ENCODE measurements around the gene TPD52L2.

Gene TPD52L2

DNA sequence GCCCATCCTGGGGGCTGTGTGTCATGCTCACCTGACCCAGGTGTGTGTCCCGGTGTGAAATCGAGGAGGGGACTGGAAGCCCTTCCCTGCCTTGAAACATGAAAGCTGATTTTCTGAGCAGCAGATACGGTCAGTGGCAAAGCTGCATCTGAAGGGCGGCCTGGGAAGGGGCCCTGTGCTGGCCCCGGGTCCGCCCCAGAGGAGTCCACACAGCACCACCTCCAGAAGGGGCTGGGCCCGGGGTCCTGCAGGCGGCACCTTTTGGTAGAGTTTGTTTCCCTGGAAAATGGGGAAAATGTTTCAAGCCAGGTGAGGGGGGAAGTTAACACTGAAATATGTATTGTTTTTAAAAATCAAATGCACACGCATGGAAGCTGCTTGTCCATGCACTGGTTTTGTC is 70.4 kb downstream of the TPD52L2 start:
- no peak overlapping the region for H3K27ac ChIP-seq (ENCODE audit: low read length)
- no peak overlapping the region for H3K9ac ChIP-seq (ENCODE audit: low read depth, low read length)
- H3K36me3 ChIP-seq (ENCODE audit: insufficient read depth, low read depth, low read length) = peaks cover 30% of the 10 kb centered on the region

DNA sequence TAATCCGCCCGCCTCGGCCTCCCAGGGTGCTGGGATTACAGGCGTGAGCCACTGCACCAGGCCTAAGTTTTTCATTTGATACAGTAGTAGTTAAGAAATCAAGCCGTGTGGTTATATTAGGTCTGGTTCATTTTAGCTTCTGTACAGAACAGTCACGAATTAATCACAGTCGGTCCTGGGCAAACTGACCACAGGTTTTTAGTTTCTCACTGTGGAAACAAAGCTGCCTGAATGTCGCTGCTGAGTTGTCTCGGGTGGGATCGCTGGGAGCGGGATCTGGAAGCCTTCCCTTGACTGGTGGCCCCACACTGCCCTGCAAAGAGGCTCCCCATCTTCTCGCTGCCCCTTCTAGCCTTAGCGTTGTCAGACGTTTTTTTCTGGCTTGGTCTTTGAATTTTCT is 72.5 kb downstream of the TPD52L2 start:
- H3K4me3 ChIP-seq (ENCODE audit: low read length) = no peak overlapping the region
- H3K36me3 ChIP-seq (ENCODE audit: insufficient read depth, low read depth, low read length) = peaks cover 12% of the 10 kb centered on the region
- no peaks in the 10 kb centered on the region for H3K9me3 ChIP-seq (ENCODE audit: insufficient read depth, low read depth, low read length)
- H3K4me1 ChIP-seq (ENCODE audit: insufficient read depth, low read length) = peaks cover 3% of the 10 kb centered on the region; the same call in 1 of the 2 replicates
- no peak overlapping the region for H3K9ac ChIP-seq (ENCODE audit: low read depth, low read length)
- no peak overlapping the region for H3K27ac ChIP-seq (ENCODE audit: low read length)
- no peaks in the 10 kb centered on the region for H3K27me3 ChIP-seq (ENCODE audit: insufficient read depth, low read length)

More for the DNA sequence above, 70.4 kb downstream of the TPD52L2 start:
- H3K4me1 ChIP-seq (ENCODE audit: insufficient read depth, low read length) = no peaks in the 10 kb centered on the region
- no peaks in the 10 kb centered on the region for H3K9me3 ChIP-seq (ENCODE audit: insufficient read depth, low read depth, low read length)
- no peaks in the 10 kb centered on the region for H3K27me3 ChIP-seq (ENCODE audit: insufficient read depth, low read length)
- no peak overlapping the region for H3K4me3 ChIP-seq (ENCODE audit: low read length)

DNA sequence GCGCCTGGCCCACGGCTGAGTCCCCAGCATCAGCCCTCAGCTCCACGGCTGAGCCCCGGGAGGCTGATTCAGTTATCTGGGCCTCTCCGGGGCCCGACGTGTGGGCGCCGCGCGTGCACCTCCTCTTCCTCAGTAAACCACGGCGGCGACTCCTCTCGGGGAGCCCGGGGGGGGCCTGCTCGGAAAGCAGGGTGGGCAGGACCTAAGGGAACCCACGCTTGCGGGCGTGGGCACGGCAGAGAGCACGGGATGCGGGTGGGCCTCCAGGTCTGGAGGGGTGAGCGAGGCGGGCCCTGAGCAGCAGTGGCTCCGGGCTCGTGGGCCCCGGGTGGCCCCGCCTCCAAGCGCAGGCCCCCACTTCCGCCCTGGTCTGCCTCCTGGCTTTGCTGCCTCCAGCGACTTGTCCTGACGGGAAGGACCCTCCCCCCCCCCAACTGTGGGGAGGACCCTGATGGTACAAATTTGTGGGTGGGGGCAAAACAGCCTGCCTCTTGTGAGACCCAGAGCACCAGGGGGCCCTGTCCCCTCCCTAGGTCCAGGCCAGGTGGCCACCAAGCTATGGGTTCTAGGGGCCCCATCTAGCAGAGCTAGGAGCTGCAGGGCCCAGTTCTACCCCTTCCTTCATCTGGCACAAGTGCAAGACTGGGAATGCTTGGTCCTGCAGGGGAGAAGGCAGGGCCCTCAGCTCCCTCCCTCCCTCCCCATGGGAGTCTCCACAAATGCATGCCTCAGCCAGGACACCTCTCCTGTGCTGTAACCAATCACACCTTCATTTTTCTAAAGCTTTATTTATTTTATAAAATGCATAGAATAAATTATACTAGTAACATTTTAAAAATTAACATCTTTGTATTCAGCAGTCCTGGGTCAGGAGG is 74.2 kb downstream of the TPD52L2 start:
- no peaks in the 10 kb centered on the region for H3K27me3 ChIP-seq (ENCODE audit: insufficient read depth, low read length)
- H3K4me1 ChIP-seq (ENCODE audit: insufficient read depth, low read length) = peaks cover 3% of the 10 kb centered on the region; the same call in 1 of the 2 replicates
- H3K9ac ChIP-seq (ENCODE audit: low read depth, low read length) = no peak overlapping the region
- H3K27ac ChIP-seq (ENCODE audit: low read length) = no peak overlapping the region
- H3K9me3 ChIP-seq (ENCODE audit: insufficient read depth, low read depth, low read length) = no peaks in the 10 kb centered on the region
- H3K4me3 ChIP-seq (ENCODE audit: low read length) = no peak overlapping the region
- peaks cover 26% of the 10 kb centered on the region for H3K36me3 ChIP-seq (ENCODE audit: insufficient read depth, low read depth, low read length)

- peaks cover 27% of the 10 kb centered on the region for H3K36me3 ChIP-seq (ENCODE audit: insufficient read depth, low read depth, low read length)
- H3K9ac ChIP-seq (ENCODE audit: low read depth, low read length) = no peak overlapping the region
- peaks cover 3% of the 10 kb centered on the region; the same call in 1 of the 2 replicates for H3K4me1 ChIP-seq (ENCODE audit: insufficient read depth, low read length)
- H3K27me3 ChIP-seq (ENCODE audit: insufficient read depth, low read length) = no peaks in the 10 kb centered on the region
- no peak overlapping the region for H3K4me3 ChIP-seq (ENCODE audit: low read length)
- H3K9me3 ChIP-seq (ENCODE audit: insufficient read depth, low read depth, low read length) = no peaks in the 10 kb centered on the region
- no peak overlapping the region for H3K27ac ChIP-seq (ENCODE audit: low read length)
These were observed 75.0 kb downstream of the TPD52L2 start for GRCh38 chr20:63940071-63940471.

DNA sequence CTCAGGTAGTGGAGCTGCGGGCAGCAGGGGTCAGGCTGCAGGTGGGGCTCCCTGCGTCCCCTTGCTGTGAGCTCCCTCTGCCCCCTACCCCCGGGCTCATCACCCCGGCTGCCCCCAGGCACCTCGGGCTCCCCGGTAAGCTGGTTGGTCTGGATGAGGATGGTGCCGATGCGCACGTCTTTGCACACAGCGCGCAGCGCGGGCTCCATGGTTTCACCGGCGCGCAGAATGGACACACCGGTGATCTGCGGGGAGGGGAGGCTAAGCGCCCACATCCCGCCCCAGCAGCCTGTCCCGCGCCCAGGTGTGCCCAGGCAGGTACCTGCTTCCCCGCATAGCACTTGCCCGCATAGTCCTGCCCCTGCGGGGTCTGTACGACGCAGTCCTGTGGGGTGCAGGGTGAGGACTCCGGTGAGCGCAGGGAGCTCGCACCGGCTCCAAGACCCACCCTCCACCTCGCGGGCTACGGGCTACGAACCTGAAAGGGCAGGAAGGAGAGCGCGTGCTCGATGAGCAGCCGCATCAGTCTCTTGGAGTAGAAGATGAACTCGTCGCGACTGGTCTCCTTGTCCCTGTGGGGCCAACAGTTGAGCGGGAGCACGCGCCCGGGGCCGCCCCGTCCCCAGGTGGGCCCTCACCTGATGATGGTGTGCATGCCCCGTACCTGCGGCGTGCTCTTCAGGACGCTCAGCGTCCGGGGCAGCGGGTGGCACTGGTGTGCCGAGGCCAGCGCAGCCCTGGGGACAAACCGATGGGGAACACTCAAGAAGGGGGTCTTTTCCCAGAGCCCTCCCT is 75.6 kb downstream of the TPD52L2 start:
- no peaks in the 10 kb centered on the region for H3K9me3 ChIP-seq (ENCODE audit: insufficient read depth, low read depth, low read length)
- H3K36me3 ChIP-seq (ENCODE audit: insufficient read depth, low read depth, low read length) = peaks cover 28% of the 10 kb centered on the region
- H3K9ac ChIP-seq (ENCODE audit: low read depth, low read length) = no peak overlapping the region
- no peak overlapping the region for H3K4me3 ChIP-seq (ENCODE audit: low read length)
- H3K27ac ChIP-seq (ENCODE audit: low read length) = no peak overlapping the region
- H3K4me1 ChIP-seq (ENCODE audit: insufficient read depth, low read length) = peaks cover 3% of the 10 kb centered on the region; the same call in 1 of the 2 replicates
- no peaks in the 10 kb centered on the region for H3K27me3 ChIP-seq (ENCODE audit: insufficient read depth, low read length)

All from iPS-20b (cell line).